Natural killer cell treated with Interleukin-12 subunit alpha and Interleukin-12 subunit beta and Interleukin-15 and Interleukin-18, amount 100 ng/mL, for 72 hours (primary cell): ENCODE results near the gene MFSD8. TPM values are rescaled to one million over a fixed set of nuclear protein-coding genes. Genes with fewer than 3 reads are reported as not detected.
"Not testable (repeated sequence)": the region's sequence is repeated elsewhere in the genome, so short reads cannot be mapped to it uniquely, and the experiment has no call there.

Source experiments
- ATAC-seq, 2 donors: fragments of 150-1000 bp; cut with Tn5 transposase in 1 of 2; sonication (Bioruptor Pico), chemical (Tn5 transposase) in 1 of 2; 2 replicates each; pipeline ENCODE4 v1.10.0; 2021
- DNase-seq: peaks from one replicate; pipeline ENCODE4 v3.0.0; 2022; ENCODE audit warnings: low spot score
- H3K27ac Mint-ChIP-seq, 2 donors: 1 replicate in 1 of 2; 2 replicates in 1 of 2; pipeline ENCODE4 v1.8.0; 2022; ENCODE audit warnings: mixed read lengths in 2 of 2, mild to moderate bottlenecking in 1 of 2, moderate library complexity in 1 of 2
- H3K27me3 Mint-ChIP-seq, 2 donors: 1 replicate in 1 of 2; 2 replicates in 1 of 2; pipeline ENCODE4 v1.8.0; 2022; ENCODE audit warnings: mixed read lengths in 2 of 2
- H3K36me3 Mint-ChIP-seq: one replicate; pipeline ENCODE4 v1.8.0; 2022; ENCODE audit warnings: mixed read lengths
- H3K4me1 Mint-ChIP-seq, 2 donors: 1 replicate in 1 of 2; 2 replicates in 1 of 2; pipeline ENCODE4 v1.8.0; 2022; ENCODE audit warnings: low read depth in 2 of 2, mixed read lengths in 2 of 2, mild to moderate bottlenecking in 1 of 2
- H3K4me3 Mint-ChIP-seq: one replicate; pipeline ENCODE4 v1.8.0; 2022; ENCODE audit warnings: mixed read lengths
- H3K9me3 Mint-ChIP-seq: 2 replicates; pipeline ENCODE4 v1.8.0; 2022; ENCODE audit warnings: mixed read lengths
- total RNA-seq, 2 donors: library from RNA; stranded (reverse); gene quantifications; one replicate each; pipeline ENCODE4 v1.2.3, GENCODE V29; 2022

The MFSD8 gene
- total RNA-seq, 2 donors from 2014 or later: 25.1 to 28.8 TPM

DNA sequence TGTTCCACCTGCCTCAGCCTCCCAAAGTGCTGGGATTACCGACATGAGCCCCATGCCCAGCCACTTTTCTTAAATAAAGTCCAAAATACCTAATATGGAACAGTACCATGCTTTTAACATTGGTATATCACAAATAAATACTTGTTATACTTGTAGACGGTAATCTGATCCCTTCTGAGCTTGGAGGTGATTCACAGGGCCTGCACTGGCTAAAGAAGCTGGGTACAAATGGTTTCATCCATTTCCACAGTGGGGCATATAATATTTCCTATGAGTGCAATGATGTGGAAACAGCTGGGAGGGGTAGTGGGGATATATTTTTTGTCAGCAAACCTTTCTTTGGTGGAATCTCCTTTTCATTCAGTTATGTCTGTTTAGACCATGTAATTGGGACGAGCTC is 48.5 kb downstream of the MFSD8 start:
- no peak overlapping the region for H3K4me3 Mint-ChIP-seq
- H3K4me1 Mint-ChIP-seq: no peaks in the 10 kb centered on the region
- H3K36me3 Mint-ChIP-seq: no peaks in the 10 kb centered on the region
- no peak for ATAC-seq
- DNase-seq: no peak
- no peaks in the 10 kb centered on the region for H3K27me3 Mint-ChIP-seq
- no peaks in the 10 kb centered on the region for H3K9me3 Mint-ChIP-seq
- H3K27ac Mint-ChIP-seq: no peak overlapping the region

GRCh38 chr4:127905029-127905428 is 59.9 kb downstream of the MFSD8 start:
- Mint-ChIP-seq H3K27ac (no peak overlapping the region), H3K27me3 (no peaks in the 10 kb centered on the region), H3K9me3 (no peaks in the 10 kb centered on the region), H3K4me3 (no peak overlapping the region), H3K4me1 (no peaks in the 10 kb centered on the region), H3K36me3 (peaks cover 11% of the 10 kb centered on the region)
- ATAC-seq: no peak
- DNase-seq: no peak

DNA sequence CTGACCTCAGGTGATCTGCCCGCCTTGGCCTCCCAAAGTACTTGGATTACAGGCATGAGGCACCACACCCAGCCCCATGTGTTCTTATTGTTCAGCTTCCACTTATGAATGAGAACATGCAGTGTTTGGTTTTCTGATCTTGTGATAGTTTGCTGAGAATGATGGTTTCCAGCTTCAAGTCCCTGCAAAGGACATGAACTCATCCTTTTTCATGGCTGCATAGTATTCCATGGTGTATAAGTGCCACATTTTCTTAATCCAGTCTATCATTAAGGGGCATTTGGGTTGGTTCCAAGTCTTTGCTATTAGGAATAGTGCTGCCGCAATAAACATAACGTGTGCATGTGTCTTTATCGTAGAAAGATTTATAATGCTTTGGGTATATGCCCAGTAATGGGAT is 65.3 kb downstream of the MFSD8 start:
- not testable (repeated sequence) for H3K27ac Mint-ChIP-seq, H3K4me3 Mint-ChIP-seq, ATAC-seq, H3K4me1 Mint-ChIP-seq, DNase-seq, H3K27me3 Mint-ChIP-seq, H3K9me3 Mint-ChIP-seq
- peaks cover 11% of the 10 kb centered on the region for H3K36me3 Mint-ChIP-seq

GRCh38 chr4:127896528-127896927 is 68.4 kb downstream of the MFSD8 start:
- no peaks in the 10 kb centered on the region for H3K27me3 Mint-ChIP-seq
- no peaks in the 10 kb centered on the region for H3K4me1 Mint-ChIP-seq
- no peak overlapping the region for H3K4me3 Mint-ChIP-seq
- no peaks in the 10 kb centered on the region for H3K9me3 Mint-ChIP-seq
- H3K27ac Mint-ChIP-seq: no peak overlapping the region
- ATAC-seq (no peak), DNase-seq (no peak)
- H3K36me3 Mint-ChIP-seq: peaks cover 12% of the 10 kb centered on the region

- H3K4me1 Mint-ChIP-seq: no peaks in the 10 kb centered on the region
- H3K4me3 Mint-ChIP-seq: no peak overlapping the region
- H3K27me3 Mint-ChIP-seq: no peaks in the 10 kb centered on the region
- DNase-seq: no peak
- peaks cover 12% of the 10 kb centered on the region for H3K36me3 Mint-ChIP-seq
- no peak overlapping the region for H3K27ac Mint-ChIP-seq
- ATAC-seq: no peak
- no peaks in the 10 kb centered on the region for H3K9me3 Mint-ChIP-seq
Measured at GRCh38 chr4:127896069-127896468, 68.9 kb downstream of the MFSD8 start.

GRCh38 chr4:127889903-127890302 is 75.1 kb downstream of the MFSD8 start:
- no peak for ATAC-seq
- Mint-ChIP-seq H3K4me1 (peaks cover 0 to 5% of the 10 kb centered on the region in 2 donors), H3K4me3 (no peak overlapping the region), H3K9me3 (no peaks in the 10 kb centered on the region), H3K27me3 (no peaks in the 10 kb centered on the region), H3K36me3 (peaks cover 22% of the 10 kb centered on the region), H3K27ac (no peak overlapping the region)
- no peak for DNase-seq

DNA sequence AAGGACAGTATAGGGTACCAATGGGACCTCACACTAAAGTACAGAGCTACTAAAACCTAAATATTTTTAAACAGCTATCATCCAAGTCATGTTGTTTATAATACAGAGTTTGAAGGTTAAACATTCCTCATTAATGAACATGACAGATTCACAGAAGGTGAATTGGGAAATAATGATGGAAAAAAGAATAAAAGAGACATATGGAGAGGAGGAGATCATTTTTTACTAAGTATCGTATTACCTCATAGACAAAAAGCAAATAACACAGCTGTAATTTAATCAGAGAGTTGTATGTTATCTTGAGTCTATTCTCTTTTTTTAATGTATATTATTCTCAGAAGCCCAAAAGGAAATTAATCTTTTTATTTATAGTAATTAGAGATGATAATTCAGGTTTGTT is 76.4 kb downstream of the MFSD8 start:
- ATAC-seq: no peak
- H3K9me3 Mint-ChIP-seq: no peaks in the 10 kb centered on the region
- H3K27ac Mint-ChIP-seq: no peak overlapping the region
- H3K4me3 Mint-ChIP-seq: no peak overlapping the region
- no peaks in the 10 kb centered on the region for H3K27me3 Mint-ChIP-seq
- peaks cover 17% of the 10 kb centered on the region for H3K36me3 Mint-ChIP-seq
- H3K4me1 Mint-ChIP-seq: peaks cover 0 to 5% of the 10 kb centered on the region in 2 donors
- DNase-seq: no peak

DNA sequence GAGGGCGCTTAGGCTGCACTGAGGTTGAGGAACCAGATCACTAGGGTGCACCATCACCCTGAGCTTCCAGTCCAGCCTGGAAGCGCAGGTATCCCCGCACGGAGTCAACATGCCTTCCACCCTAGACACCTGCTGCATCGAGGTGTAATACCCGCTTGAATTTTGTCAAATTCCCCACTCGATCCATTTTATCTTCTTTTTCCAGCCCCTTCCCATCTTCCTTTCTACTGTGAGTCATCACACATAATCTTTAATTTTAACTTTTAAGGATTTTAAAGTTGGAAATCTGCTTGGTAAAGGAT is 83.5 kb downstream of the MFSD8 start:
- no peak for DNase-seq
- Mint-ChIP-seq H3K4me3 (peak overlapping the region; percentile 97), H3K9me3 (no peaks in the 10 kb centered on the region), H3K27me3 (no peaks in the 10 kb centered on the region), H3K4me1 (peaks cover 11 to 29% of the 10 kb centered on the region in 2 donors), H3K36me3 (peaks cover 9% of the 10 kb centered on the region), H3K27ac (peak overlapping the region; percentile 98 to 99)
- ATAC-seq: peak; percentile 3 to 41

DNA sequence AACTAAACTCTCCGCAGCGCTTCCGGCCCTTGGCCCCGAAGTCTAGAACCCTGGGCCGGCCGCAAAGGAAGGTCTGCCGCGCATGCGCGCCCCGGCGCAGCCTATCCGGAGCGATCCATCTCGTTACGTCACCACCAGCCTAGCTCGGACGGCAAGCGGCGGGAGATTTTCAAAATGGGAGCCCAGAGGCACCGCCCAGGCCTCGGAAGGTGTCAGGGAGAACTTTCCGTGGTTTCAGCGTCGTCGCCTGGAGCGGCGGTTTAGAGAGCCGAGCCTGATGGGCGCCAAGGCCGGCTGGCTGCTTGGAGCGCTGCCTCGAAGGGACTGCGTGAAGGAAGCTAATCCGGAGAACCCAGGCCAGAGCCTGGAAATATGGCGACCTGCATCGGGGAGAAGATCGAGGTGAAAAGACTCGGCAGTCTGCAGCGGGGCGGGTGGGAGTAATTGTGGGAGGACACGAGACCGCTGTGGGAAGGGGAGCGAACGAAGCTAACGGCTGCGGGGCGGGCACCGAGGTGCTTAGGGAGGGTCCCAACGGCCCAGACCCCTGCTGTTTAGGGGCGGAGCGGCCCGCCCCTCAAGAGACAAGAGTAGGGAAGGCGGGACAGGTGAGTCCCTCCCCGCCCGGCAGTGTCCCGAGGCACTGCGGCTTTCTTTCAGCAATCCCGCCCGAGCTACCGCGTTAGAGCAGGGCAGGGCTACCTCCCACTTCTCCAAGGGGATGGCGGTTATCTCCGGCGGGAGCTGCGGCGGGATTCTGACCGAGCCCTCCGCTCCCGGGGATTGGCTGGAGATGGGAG is 84.0 kb downstream of the MFSD8 start, which contains the start of gene PLK4:
Gene PLK4, plus strand, starts transcription at position 131 of the 800 bp plus-strand sequence. Its CDS starts 242 bp downstream, at position 373.
- H3K36me3 Mint-ChIP-seq: peaks cover 4% of the 10 kb centered on the region
- peak; percentile 98 to 99 for ATAC-seq
- DNase-seq: peak; percentile 97
- H3K27ac Mint-ChIP-seq: peak within 1 kb of the TSS; percentile 98 to 99
- peak within 1 kb of the TSS; percentile 97 for H3K4me3 Mint-ChIP-seq
- H3K4me1 Mint-ChIP-seq: peaks cover 11 to 26% of the 10 kb centered on the region in 2 donors
- H3K9me3 Mint-ChIP-seq: no peaks in the 10 kb centered on the region
- no peaks in the 10 kb centered on the region for H3K27me3 Mint-ChIP-seq

- H3K27me3 Mint-ChIP-seq: no peaks in the 10 kb centered on the region
- ATAC-seq: no peak
- H3K27ac Mint-ChIP-seq: no peak overlapping the region
- no peak overlapping the region for H3K4me3 Mint-ChIP-seq
- H3K4me1 Mint-ChIP-seq: peaks cover 4 to 19% of the 10 kb centered on the region in 2 donors
- no peaks in the 10 kb centered on the region for H3K9me3 Mint-ChIP-seq
- no peaks in the 10 kb centered on the region for H3K36me3 Mint-ChIP-seq
- no peak for DNase-seq
Measured at GRCh38 chr4:127875791-127876190, 89.2 kb downstream of the MFSD8 start.

GRCh38 chr4:127870688-127871087 is 94.3 kb downstream of the MFSD8 start:
- H3K27ac Mint-ChIP-seq: no peak overlapping the region
- H3K4me3 Mint-ChIP-seq: no peak overlapping the region
- DNase-seq (no peak), ATAC-seq (no peak)
- H3K4me1 Mint-ChIP-seq: no peaks in the 10 kb centered on the region
- no peaks in the 10 kb centered on the region for H3K27me3 Mint-ChIP-seq
- no peaks in the 10 kb centered on the region for H3K9me3 Mint-ChIP-seq
- no peaks in the 10 kb centered on the region for H3K36me3 Mint-ChIP-seq

- Mint-ChIP-seq H3K4me1 (no peaks in the 10 kb centered on the region), H3K27me3 (no peaks in the 10 kb centered on the region), H3K27ac (no peak overlapping the region), H3K9me3 (no peaks in the 10 kb centered on the region), H3K4me3 (no peak overlapping the region), H3K36me3 (no peaks in the 10 kb centered on the region)
- DNase-seq: no peak
- no peak for ATAC-seq
Measured at GRCh38 chr4:127870281-127870680, 94.7 kb downstream of the MFSD8 start.

- H3K9me3 Mint-ChIP-seq: no peaks in the 10 kb centered on the region
- H3K4me3 Mint-ChIP-seq: no peak overlapping the region
- ATAC-seq (no peak), DNase-seq (no peak)
- no peak overlapping the region for H3K27ac Mint-ChIP-seq
- no peaks in the 10 kb centered on the region for H3K36me3 Mint-ChIP-seq
- H3K27me3 Mint-ChIP-seq: no peaks in the 10 kb centered on the region
- H3K4me1 Mint-ChIP-seq: no peaks in the 10 kb centered on the region
Measured at GRCh38 chr4:127868196-127868595, 96.8 kb downstream of the MFSD8 start.
